ENCODE data around the gene FBXO39.
A peak's percentile ranks its signal among the peaks of the same experiment; 100 is the strongest.
"Not testable (repeated sequence)": the region's sequence is repeated elsewhere in the genome, so short reads cannot be mapped to it uniquely, and the experiment has no call there.

FBXO39 gene

DNA sequence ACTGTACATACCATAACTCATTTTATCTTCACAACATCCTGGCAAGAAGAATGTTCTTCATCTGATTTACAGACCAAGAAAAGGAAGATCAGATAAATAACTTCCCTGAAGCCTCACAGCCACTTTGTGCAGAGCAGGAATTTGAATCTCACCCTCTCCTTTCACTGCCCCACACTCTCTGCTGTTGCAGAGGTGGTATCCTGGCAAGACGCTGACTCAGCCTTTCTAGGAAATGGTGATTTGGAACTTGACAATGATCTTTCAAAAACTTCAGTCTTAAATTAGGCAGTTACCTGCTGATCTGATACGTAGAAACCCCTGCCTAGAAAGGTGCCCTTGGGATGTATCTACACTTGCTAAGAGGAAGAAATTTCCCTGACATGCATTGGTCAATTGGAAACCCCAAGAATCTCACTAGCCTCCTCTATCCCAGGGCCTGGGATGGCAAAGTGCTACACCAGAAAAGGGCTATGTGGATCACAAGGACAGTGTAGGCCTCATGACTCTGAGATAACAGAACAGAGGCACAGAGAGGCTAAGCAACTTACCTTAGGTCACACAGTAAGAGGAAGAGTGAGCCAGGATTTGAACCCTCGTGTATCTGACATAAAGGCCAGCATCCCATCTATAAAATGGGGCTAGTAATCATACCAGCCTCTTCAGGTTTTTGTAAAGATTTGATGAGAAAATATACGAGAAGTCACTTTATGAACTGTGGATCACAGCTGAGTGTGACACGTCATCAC is 17.9 kb downstream of the FBXO39 start:
- no peak for DNase-seq (ENCODE audit: low read depth)

DNA sequence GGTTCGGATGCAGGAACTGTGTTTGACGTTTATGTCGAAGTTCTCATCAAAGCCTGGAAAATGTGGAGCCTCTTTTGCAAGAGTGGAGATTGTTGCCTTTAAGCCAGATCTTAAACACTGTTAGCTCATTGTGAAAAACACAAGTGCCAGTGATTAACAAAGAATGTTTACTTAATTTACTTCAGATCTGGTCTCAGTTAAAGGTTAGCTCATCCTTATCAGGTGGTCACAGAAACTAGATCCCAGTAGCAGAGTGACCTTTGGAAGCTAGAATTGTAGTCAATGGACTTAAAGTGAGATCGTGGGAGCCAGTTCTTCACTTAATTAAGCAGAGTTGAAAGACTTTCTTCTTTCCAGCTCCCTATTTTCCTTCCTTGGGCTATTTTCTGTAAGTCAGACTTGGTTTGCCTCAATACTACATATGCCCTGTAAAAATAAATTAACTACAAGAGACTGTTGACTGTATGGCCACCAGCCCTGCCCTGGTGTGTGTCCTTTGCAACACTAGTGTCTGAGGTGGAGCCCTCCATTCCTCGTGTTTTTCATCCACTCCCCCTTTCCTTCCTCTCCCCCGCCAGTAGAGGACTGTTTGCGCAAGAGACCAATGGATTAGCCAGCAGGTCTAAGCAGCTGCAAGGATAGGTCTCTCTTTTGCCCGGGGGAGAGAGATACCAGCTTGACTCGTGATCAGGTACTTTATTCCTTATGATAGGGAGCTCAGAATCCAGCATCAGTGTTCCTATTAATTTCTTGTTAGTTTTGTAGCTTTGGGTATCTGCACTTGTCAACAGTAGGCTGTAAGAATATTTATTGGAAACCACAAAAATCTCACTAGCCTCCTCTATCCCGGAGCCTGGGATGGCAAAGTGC is 20.2 kb downstream of the FBXO39 start:
- DNase-seq (ENCODE audit: low read depth): no peak

DNA sequence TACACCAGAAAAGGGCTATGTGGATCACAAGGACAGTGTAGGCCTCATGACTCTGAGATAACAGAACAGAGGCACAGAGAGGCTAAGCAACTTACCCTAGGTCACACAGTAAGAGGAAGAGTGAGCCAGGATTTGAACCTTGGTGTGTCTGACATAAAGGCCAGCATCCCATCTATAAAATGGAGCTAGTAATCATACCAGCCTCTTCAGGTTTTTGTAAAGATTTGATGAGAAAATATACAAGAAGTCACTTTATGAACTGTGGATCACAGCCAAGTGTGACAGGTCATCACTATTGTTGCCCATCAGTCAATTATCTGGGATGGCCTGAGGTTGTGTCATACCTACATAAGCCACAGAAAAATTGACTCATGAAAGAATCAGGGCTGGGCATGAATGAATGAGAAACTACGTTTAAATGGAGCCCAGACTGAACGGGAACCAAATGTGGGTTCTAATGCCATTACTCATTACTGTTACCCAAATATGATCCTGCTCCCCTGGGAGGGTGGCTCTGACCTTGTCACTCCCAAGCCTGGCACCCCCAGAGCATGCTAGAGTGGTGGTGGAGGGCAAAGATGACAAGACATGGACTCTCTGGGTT is 21.0 kb downstream of the FBXO39 start:
- no peak for DNase-seq (ENCODE audit: low read depth)

DNA sequence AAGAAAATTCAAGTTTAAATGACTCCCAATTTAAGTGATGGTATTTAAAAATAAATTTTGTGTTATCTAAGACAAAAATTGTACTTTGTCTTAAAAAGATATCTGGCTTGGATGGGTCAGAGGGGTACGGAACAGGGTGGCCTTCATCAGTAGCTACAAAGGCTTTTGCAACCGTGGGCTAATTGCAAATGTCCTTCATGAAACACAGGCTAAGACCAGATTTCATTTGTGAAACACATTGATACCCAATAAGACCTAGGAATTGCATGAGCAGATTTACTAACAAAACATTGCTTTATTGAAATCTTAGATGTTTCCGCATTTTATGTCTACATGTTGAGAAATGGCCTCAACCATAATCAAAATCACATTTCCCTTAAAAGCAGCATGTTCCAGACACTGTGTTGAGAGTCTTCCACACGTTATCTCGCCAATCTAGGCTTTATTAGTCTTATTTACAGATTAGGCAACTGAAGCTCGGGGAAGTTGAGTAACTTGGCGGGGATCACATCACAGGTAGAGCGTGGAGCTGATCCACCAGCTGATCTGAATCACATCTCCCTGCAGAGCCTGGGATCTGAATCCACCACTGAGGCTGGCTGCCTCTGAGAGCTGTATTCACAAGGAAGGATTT is 21.8 kb downstream of the FBXO39 start:
- DNase-seq (ENCODE audit: low read depth): no peak

DNA sequence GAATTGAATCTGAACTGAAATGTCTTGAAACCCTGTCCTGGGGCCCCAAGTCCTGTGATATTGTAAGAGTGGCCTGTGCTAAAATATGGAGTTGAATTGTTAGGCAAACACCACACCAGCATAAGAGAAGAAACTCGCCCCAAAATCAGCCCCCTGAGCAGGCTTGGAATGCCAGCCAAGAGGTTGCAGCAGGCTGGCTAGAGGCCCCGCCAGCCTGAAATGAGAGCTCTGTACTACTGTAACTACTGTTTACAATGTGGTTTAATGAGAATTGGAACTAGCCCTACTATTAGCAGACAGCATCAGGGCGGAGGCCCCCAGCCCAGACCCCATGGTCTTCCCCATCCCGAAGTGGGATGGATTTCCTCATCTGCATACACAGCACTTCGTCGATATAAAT is 23.7 kb downstream of the FBXO39 start:
- DNase-seq (ENCODE audit: low read depth): no peak

DNA sequence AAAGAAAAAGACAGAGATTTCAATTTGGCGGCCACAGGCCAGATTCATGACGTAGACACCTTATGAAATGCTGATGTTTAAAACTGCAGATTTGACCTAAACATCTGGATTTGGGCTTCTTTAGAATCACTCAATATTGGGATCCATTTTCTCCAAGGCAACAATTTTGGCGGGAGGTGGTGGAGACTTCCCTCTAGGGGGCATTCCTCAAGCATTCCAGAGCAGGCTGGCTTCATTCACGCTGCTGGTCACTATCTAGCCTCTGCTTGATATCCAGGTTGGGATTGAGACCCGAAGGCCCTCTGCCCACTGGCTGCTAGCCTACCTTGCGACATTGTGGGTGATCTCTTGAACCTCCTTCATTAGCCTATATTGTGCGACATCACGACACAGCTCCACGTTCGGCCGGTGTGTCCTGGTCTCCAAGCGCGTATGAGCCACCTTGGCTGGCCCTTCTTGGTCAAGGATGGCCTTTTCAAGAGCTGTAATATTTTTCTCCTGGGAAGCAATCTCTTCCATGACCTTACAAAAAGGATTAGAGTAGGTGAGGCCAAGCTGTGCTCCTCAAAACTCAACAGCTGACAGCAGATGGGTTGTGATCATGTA is 24.5 kb downstream of the FBXO39 start:
- DNase-seq (ENCODE audit: low read depth): no peak

DNA sequence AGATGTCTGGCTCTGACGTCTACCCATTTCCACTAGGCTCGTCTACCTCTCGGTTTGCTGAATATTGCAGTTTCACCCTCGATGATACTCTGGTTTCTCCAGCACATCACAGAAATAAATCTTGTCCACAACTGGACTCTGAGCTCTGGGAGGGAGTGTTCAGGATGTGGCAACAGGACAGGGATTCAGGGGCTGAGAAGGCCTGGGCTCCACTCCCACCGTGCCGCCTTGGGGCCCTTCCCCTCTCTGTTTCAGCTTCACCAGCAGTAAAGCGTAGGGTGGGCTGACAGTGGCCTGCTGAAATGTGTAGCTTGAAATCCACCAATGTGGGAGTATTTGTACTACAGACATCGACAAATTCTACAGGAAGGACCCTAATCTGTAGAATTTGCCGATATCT is 35.5 kb downstream of the FBXO39 start:
- no peak for DNase-seq (ENCODE audit: low read depth)

DNA sequence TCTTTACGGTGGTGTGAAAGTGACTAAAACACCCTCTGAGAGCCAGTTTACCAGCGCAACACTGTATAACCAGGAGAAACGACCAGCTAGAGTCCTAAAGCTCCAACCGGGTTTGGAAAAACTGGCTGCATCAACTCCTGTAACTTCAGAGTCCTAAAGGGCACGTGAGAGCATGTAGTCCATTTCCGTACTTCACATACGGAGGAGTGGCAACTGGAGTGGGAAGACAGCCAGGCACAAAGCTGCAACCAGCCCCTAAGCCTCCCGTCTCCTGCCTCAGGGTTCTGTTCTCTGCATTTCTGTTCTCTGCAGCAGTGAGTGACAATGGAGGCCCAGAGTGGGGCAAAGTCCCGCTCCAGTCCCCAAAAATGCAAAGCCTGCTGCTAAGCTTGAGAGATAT is 36.3 kb downstream of the FBXO39 start:
- no peak for DNase-seq (ENCODE audit: low read depth)

DNA sequence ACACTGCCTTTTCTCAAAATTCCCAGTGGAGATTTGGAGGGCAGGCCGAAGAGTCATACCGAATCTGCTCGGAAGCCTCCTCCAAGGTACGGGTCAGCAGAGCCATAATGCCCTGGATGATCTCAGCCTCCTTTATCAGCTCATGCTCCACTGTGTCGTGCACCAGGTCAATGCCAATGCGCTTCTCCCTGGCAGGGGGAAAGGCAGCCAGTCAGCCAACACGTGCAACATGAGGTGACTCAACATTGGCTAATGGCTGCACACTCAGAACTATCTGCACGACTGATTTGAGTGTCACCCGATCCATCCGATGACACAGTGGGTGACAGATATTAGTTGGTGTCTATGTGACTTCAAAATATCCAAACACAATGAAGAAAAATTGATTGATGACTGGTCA is 39.8 kb downstream of the FBXO39 start:
- DNase-seq (ENCODE audit: low read depth): no peak

DNA sequence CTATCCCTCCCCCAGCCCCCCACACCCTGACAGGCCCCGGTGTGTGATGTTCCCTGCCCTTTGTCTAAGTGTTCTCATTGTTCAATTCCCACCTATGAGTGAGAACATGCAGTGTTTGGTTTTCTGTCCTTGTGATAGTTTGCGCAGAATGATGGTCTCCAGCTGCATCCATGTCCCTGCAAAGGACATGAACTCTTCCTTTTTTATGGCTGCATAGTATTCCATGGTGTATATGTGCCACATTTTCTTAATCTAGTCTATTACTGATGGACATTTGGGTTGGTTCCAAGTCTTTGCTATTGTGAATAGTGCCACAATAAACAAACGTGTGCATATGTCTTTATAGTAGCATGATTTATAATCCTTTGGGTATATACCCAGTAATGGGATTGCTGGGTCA is 40.4 kb downstream of the FBXO39 start:
- DNase-seq (ENCODE audit: low read depth): not testable (repeated sequence)

DNA sequence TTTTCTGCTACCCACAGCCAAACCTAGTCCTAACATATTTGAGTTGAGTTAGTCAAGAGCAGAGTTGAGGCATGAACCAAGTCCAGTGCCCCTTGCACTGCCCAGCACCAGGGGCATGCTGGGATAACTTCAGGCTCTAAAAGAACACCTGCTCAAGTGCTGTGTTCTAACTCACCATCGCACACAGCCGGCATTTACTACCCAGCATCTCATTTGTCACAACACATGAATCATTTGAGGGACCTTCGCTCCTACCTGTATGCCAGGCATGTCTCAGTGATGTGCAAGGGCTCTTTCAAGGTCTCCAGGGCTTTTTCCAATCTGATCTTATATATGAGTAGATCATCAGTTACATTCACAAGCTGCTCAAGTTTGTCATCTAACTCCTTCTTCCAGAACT is 42.9 kb downstream of the FBXO39 start:
- DNase-seq (ENCODE audit: low read depth): no peak

DNA sequence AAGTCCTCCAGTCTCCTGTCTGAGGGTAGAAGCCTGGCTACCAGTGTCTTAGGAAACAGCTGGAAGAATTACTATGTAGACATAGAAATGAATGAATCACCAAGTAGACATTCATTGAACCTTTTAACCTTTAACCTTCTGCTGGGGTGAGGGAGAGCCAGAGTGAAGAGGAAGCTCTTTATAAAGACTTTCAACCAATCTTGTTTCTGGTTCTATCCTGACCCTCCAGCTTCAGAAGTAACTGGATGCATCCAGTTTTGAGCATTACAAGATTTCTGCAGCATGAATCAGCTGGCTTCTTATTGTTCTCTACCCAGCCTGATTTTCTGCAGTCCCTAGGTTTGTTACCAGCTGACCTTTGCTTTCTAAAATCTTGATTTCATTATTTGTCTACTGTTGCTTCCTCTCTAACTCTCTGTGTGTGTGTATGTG is 47.0 kb downstream of the FBXO39 start:
- DNase-seq (ENCODE audit: low read depth): peak; percentile 36

DNA sequence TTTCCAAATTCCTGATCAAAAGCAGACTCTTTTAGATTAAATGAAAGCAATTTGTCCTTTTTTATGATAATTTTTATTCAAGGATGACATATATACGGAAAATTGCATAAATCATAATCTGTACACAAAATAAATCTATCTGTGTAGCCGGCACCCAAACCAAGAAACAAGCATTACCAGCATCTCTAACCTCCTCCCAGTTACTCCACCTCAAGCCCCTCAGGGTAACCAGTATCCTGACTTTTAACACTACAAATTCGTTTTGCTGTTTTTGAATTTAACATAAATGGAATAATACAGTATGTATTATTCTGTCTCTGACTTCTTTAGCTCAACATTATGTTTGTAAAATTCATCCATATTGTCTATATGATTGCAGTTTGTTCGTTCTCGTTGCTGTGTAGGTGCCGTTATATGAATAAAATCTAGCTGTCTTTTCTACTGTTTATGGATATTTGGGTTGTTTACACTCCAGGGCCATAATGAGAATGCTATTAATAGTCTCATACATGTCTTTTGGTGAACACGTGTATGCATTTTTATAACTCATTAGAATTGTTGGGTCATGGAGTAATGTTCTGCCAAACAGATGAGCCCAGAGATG is 54.5 kb downstream of the FBXO39 start:
- no peak for DNase-seq (ENCODE audit: low read depth)

DNA sequence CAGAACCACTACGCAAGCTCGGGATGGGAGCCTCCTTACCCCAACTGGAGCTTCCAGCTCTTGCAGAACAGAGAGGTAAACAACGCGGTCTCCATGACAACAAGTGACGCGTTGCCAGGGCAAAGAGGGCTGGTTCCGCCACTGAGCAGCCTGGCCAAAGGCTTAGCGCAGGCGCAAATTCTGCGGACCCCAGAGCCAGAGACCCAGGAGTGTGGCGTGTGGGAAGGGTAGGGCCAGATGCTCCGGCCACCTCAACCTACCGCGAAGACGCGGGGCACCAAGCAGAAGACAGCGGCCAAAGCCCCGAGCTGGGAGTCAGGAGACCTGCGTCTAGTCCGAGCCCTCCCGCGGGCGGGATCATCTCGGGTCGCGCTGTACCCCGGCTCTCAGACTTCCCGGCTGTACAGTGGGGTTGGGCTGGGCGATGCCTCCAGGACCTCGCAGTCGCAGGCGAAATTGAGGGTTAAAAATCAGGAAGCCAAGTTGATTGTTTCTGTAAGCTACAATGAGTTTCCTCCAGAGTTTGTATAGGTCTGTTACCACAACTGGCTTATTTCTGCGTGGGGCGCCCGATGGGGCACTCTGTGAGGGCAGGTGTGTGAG is 55.7 kb downstream of the FBXO39 start, which contains the start of gene TEKT1:
TSS of gene TEKT1 (minus strand) at position 69 of the 603 bp plus-strand sequence. CDS start 1,353 bp downstream, outside the sequence.
- DNase-seq (ENCODE audit: low read depth): peak; percentile 20
